ENCODE data around the gene C11orf42. TPM values are rescaled to one million over a fixed set of nuclear protein-coding genes. Genes with fewer than 3 reads are reported as not detected.

Gene C11orf42
- total and polyA plus RNA-seq, 2 experiments from 2014 or later = 0.32 TPM; not detected in 1

DNA sequence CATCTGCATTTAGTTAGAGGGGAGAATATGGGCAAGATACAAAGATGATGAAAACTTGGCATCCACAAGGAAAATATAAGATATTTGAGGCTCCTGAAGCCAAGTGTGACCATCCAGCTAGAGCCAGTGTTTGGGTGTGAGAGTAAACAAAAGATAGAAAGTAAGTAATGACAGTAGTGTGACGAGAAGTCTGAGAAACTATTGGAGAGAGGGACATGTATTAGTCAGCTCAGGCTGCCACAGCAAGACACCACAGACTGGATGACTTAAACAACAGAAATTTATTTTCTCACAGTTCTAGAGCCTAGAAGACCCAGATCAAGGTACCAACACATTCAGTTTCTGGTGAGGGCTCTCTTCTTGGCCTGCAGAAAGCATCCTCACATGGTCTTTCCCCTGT, 47.8 kb downstream of the C11orf42 start:
- TF ChIP-seq, protein P1, sequence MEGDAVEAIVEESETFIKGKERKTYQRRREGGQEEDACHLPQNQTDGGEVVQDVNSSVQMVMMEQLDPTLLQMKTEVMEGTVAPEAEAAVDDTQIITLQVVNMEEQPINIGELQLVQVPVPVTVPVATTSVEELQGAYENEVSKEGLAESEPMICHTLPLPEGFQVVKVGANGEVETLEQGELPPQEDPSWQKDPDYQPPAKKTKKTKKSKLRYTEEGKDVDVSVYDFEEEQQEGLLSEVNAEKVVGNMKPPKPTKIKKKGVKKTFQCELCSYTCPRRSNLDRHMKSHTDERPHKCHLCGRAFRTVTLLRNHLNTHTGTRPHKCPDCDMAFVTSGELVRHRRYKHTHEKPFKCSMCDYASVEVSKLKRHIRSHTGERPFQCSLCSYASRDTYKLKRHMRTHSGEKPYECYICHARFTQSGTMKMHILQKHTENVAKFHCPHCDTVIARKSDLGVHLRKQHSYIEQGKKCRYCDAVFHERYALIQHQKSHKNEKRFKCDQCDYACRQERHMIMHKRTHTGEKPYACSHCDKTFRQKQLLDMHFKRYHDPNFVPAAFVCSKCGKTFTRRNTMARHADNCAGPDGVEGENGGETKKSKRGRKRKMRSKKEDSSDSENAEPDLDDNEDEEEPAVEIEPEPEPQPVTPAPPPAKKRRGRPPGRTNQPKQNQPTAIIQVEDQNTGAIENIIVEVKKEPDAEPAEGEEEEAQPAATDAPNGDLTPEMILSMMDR (IDR thresholded peaks at IDR 0.05; ENCODE audit: low read depth, low read length) = no peak
- no peak overlapping the region for H3K4me3 ChIP-seq
- no peak for DNase-seq (ENCODE audit: low read depth in 1 of 2, low spot score in 1 of 2)
- H3K9me3 ChIP-seq (ENCODE audit: low read depth) = no peaks in the 10 kb centered on the region
- peaks cover 6% of the 10 kb centered on the region for H3K4me1 ChIP-seq (ENCODE audit: low read depth)
- no peaks in the 10 kb centered on the region for H3K27me3 ChIP-seq
- no peaks in the 10 kb centered on the region for H3K36me3 ChIP-seq
- no peak overlapping the region for H3K27ac ChIP-seq

DNA sequence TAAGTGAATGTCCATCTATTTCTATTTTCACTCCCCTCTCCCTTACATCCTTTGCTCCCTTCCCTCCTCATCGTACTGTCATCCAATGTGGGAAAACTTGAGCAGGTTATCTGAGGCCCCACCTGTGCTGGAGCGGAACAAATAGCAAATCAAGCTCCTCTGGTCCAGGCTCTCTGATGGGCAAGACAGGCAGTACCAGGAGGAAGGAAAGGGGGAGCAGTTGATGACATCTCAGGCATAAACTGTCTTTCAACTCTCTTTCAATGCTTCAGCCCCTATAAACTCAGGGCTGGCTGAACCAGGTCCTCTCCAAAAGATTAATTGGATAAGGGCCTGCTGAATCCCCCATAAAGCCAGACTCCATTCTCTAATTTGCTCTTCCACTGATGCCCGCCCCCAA, 52.8 kb downstream of the C11orf42 start:
- H3K9me3 ChIP-seq (ENCODE audit: low read depth) = no peaks in the 10 kb centered on the region
- no peak overlapping the region for H3K4me3 ChIP-seq
- H3K27me3 ChIP-seq = no peaks in the 10 kb centered on the region
- no peaks in the 10 kb centered on the region for H3K36me3 ChIP-seq
- H3K27ac ChIP-seq = no peak overlapping the region
- no peaks in the 10 kb centered on the region for H3K4me1 ChIP-seq (ENCODE audit: low read depth)
- TF ChIP-seq, protein P1 (IDR thresholded peaks at IDR 0.05; ENCODE audit: low read depth, low read length) = no peak
- no peak for DNase-seq (ENCODE audit: low read depth in 1 of 2, low spot score in 1 of 2)

DNA sequence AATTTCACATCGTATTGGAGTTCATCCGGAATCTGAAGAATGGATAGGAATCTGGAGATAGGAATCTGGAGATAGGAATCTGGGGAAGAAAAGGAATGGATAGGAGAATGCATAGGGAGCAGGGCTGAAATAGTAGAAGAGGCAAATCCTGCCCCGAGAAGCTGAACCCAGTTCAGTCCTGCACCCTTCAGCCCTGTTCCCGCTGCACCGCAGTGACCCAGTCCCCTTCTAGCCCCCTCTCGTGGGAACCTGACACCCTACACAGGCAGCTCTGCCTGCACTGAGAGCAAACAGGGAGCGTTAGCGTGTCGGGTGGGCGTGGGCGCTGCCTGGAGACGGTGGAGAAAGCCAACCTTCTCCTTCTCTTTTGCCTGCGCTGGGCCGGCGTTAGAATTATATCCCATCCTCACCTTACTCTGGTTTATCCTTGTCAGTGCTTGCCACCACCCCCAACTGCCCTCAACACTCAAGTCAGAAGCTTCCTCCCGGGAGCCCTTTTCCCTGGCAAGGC, 53.3 kb downstream of the C11orf42 start:
- peak in 1 of 2 donors; percentile 60 for DNase-seq (ENCODE audit: low read depth in 1 of 2, low spot score in 1 of 2)
- Histone ChIP-seq H3K27ac (no peak overlapping the region), H3K4me3 (peak overlapping the region; percentile 41), H3K36me3 (no peaks in the 10 kb centered on the region), H3K9me3 (ENCODE audit: low read depth) (no peaks in the 10 kb centered on the region), H3K27me3 (no peaks in the 10 kb centered on the region), H3K4me1 (ENCODE audit: low read depth) (no peaks in the 10 kb centered on the region)
- TF ChIP-seq, protein P1 (IDR thresholded peaks at IDR 0.05; ENCODE audit: low read depth, low read length) = no peak

DNA sequence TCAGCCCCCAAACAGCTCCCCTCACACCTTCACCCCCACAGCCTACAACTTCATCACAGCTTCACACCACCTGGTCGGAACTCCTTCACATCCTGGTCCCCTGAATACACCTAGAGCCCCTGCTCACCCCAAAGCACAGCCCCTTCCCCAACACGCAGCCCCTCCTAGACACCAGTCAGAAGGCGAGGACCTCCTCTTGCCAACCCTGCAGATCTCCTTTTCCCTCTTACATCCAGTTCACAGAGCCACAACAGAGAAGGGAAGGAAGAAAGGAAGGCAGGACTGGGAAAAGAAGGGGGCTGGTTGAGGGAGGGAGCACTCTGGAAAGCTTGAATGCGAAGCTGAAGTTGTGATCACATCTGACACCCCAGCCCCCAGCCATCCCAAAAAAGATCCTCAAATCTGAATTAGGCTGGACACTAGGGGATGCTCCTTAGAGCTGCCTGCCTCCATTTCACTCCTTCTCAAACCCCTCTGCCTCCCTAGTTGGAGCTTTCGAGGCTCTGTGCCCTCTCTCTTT, 54.9 kb downstream of the C11orf42 start:
- Histone ChIP-seq H3K36me3 (no peaks in the 10 kb centered on the region), H3K27me3 (no peaks in the 10 kb centered on the region), H3K4me1 (ENCODE audit: low read depth) (no peaks in the 10 kb centered on the region), H3K4me3 (peak overlapping the region; percentile 41), H3K9me3 (ENCODE audit: low read depth) (no peaks in the 10 kb centered on the region), H3K27ac (no peak overlapping the region)
- TF ChIP-seq, protein P1 (IDR thresholded peaks at IDR 0.05; ENCODE audit: low read depth, low read length) = no peak
- no peak for DNase-seq (ENCODE audit: low read depth in 1 of 2, low spot score in 1 of 2)

Other genes with a start within 250 kb of the C11orf42 start
- not detected in 2 replicates for gene OR56A5, start 237.1 kb upstream of the C11orf42 start, total RNA-seq
- not detected in 2 replicates for gene OR56A5, start 237.1 kb upstream of the C11orf42 start, polyA plus RNA-seq
- 1.8 TPM in 1 of 2 replicates, not detected in the other for gene OR52L1, start 218.6 kb upstream of the C11orf42 start, total RNA-seq
- gene OR52L1, start 218.6 kb upstream of the C11orf42 start, polyA plus RNA-seq = not detected in 2 replicates
- gene OR56A4, start 198.6 kb upstream of the C11orf42 start, total RNA-seq = not detected in 2 replicates
- not detected in 2 replicates for gene OR56A4, start 198.6 kb upstream of the C11orf42 start, polyA plus RNA-seq
- 0.18 TPM in 1 of 2 replicates, not detected in the other for gene OR56A1, start 174.8 kb upstream of the C11orf42 start, total RNA-seq
- gene OR56A1, start 174.8 kb upstream of the C11orf42 start, polyA plus RNA-seq = 0.10 TPM in 1 of 2 replicates, not detected in the other
- not detected in 2 replicates for gene OR56B4, start 97.9 kb upstream of the C11orf42 start, total RNA-seq
- gene OR56B4, start 97.9 kb upstream of the C11orf42 start, polyA plus RNA-seq = 0.35 TPM in 1 of 2 replicates, not detected in the other
- 0.57 TPM in 1 of 2 replicates, not detected in the other for gene OR52B2, start 35.2 kb upstream of the C11orf42 start, total RNA-seq
- gene OR52B2, start 35.2 kb upstream of the C11orf42 start, polyA plus RNA-seq = not detected in 2 replicates
- gene OR52W1, start 6.3 kb upstream of the C11orf42 start, total RNA-seq = not detected in 2 replicates
- gene OR52W1, start 6.3 kb upstream of the C11orf42 start, polyA plus RNA-seq = not detected in 2 replicates
- 27.5 and 46.8 TPM in 2 replicates for gene FHIP1B, start 29.1 kb downstream of the C11orf42 start, total RNA-seq
- gene FHIP1B, start 29.1 kb downstream of the C11orf42 start, polyA plus RNA-seq = 32.2 and 35.9 TPM in 2 replicates
- gene CNGA4, start 33.5 kb downstream of the C11orf42 start, total RNA-seq = 0.32 and 0.83 TPM in 2 replicates
- 0.39 TPM in 1 of 2 replicates, not detected in the other for gene CNGA4, start 33.5 kb downstream of the C11orf42 start, polyA plus RNA-seq
- 4.9 and 5.2 TPM in 2 replicates for gene CCKBR, start 54.3 kb downstream of the C11orf42 start, total RNA-seq
- gene CCKBR, start 54.3 kb downstream of the C11orf42 start, polyA plus RNA-seq = 4.4 and 5.4 TPM in 2 replicates
- 54.5 and 71.8 TPM in 2 replicates for gene CAVIN3, start 114.9 kb downstream of the C11orf42 start, total RNA-seq
- 57.4 and 76.1 TPM in 2 replicates for gene CAVIN3, start 114.9 kb downstream of the C11orf42 start, polyA plus RNA-seq
- 44.8 and 52.1 TPM in 2 replicates for gene SMPD1, start 184.9 kb downstream of the C11orf42 start, total RNA-seq
- 29.2 and 43.8 TPM in 2 replicates for gene SMPD1, start 184.9 kb downstream of the C11orf42 start, polyA plus RNA-seq
- gene APBB1, start 213.5 kb downstream of the C11orf42 start, total RNA-seq = 159 and 188 TPM in 2 replicates
- 193 and 201 TPM in 2 replicates for gene APBB1, start 213.5 kb downstream of the C11orf42 start, polyA plus RNA-seq
- gene HPX, start 235.4 kb downstream of the C11orf42 start, total RNA-seq = 0.95 TPM in 1 of 2 replicates, not detected in the other
- gene HPX, start 235.4 kb downstream of the C11orf42 start, polyA plus RNA-seq = 0.73 and 2.3 TPM in 2 replicates